BLaER1 treated with 17β-estradiol and CSF1 and Interleukin-3, amounts not matched to agents 10 nM and 100 nM (cell line): Measurements from ENCODE around the gene SORL1.

Experiments
- H3K27ac ChIP-seq, 11 experiments: shearing (Covaris generic); formaldehyde crosslinking; 2 replicates each; pipeline ENCODE4 v1.8.1; 2022
- H3K27me3 ChIP-seq, 11 experiments: shearing (Covaris generic); formaldehyde crosslinking; 2 replicates each; pipeline ENCODE4 v1.8.1; 2022
- H3K36me3 ChIP-seq, 11 experiments: shearing (Covaris generic); formaldehyde crosslinking; 2 replicates each; pipeline ENCODE4 v1.8.1; 2022
- H3K4me1 ChIP-seq, 10 experiments: shearing (Covaris generic); formaldehyde crosslinking; 2 replicates each; pipeline ENCODE4 v1.8.1; 2022
- H3K4me2 ChIP-seq, 11 experiments: shearing (Covaris generic); formaldehyde crosslinking; 2 replicates each; pipeline ENCODE4 v1.8.1; 2022
- H3K4me3 ChIP-seq, 10 experiments: shearing (Covaris generic); formaldehyde crosslinking; 2 replicates each; pipeline ENCODE4 v1.8.1; 2022
- H3K9ac ChIP-seq, 11 experiments: shearing (Covaris generic); formaldehyde crosslinking; 2 replicates each; pipeline ENCODE4 v1.8.1; 2022
- H3K9me3 ChIP-seq, 11 experiments: shearing (Covaris generic); formaldehyde crosslinking; replicated peaks in 1 of 11; 2 replicates each; pipeline ENCODE4 v1.8.1; 2022
- H4K20me1 ChIP-seq, 11 experiments: shearing (Covaris generic); formaldehyde crosslinking; 2 replicates each; pipeline ENCODE4 v1.8.1; 2022
- Cebpa-rat ChIP-seq, 11 experiments: shearing (Covaris generic); IDR thresholded peaks; 2 replicates each; pipeline ENCODE4 v1.8.1; 2022

SORL1 gene

DNA sequence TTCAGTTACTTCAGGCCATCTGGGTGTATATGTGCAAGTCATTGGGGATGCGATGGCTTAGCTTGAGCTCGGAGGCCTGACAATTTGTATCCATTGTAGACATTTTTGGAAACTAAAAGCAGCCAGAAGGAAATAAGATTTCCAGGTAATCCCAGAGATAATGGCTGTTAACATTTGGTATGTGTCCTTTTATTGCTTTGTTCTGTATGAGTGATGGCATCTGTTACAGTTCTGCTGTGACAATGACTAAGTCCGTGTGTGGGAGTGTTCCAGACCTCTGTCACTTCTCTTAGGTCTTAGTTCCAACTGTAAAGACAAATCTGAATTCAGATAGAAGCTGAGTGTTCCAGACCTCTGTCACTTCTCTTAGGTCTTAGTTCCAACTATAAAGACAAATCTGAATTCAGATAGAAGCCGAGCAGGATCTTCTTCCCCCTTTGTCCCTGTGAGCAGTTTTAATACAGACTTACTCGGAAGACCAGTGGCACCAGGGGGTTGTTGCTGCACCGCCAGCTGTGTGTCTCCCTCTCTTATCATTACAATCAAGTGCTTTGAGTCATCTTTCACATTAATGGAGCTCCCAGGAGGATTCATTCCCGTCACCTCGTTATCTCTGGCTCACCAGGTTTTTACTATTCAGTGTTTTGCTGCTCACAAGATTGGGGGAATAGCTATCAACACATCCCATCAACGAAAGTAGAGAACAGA is 191.5 kb downstream of the SORL1 start:
- Histone ChIP-seq H3K4me3 (no peak overlapping the region), H3K9me3 (no peaks in the 10 kb centered on the region), H3K4me1 (no peaks in the 10 kb centered on the region), H3K27me3 (no peaks in the 10 kb centered on the region), H3K9ac (no peak overlapping the region), H4K20me1 (no peaks in the 10 kb centered on the region), H3K27ac (no peak overlapping the region), H3K4me2 (no peak overlapping the region), H3K36me3 (no peaks in the 10 kb centered on the region)
- TF ChIP-seq Cebpa-rat (IDR thresholded peaks at IDR 0.05): no peak

DNA sequence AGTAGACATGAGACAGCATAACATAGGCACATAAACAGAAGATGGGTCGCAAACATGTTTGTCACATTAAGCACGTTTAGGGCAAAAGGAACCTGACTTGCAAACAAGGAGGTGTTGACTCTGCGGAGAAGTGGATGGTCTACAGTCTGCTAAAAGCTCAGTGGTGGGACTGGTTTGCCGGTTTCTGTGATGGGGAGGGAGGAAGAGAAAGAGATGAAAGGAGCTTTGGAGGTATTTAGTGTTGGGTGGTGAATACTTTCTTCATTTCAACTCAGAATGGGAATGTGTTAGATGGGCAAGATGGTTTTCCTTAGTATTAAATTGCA is 192.0 kb downstream of the SORL1 start:
- no peak overlapping the region for H3K9ac ChIP-seq
- H3K4me3 ChIP-seq: no peak overlapping the region
- no peaks in the 10 kb centered on the region for H3K36me3 ChIP-seq
- no peak overlapping the region for H3K4me2 ChIP-seq
- no peak overlapping the region for H3K27ac ChIP-seq
- H3K27me3 ChIP-seq: no peaks in the 10 kb centered on the region
- H3K4me1 ChIP-seq: no peaks in the 10 kb centered on the region
- TF ChIP-seq Cebpa-rat (IDR thresholded peaks at IDR 0.05): no peak
- no peaks in the 10 kb centered on the region for H3K9me3 ChIP-seq
- no peaks in the 10 kb centered on the region for H4K20me1 ChIP-seq

DNA sequence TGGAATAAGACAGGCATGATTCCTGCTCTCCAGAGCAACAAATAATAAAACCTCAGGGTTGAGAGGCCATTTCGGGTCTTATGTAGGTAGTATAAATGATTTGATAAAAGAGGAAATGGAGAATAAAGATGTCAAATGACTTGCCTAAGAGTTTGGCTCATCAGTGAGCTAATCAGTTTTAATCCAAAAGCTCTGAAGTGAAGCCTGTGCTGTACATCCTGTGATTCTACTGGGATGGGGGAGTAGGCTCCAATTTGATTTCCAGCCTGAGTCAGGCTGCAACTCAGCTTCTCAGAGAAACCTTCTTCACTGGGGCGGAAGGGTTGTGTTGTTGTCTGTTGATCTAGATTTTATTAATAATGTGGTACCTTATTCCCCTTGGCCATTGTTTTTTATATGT is 192.9 kb downstream of the SORL1 start:
- TF ChIP-seq Cebpa-rat (IDR thresholded peaks at IDR 0.05): no peak
- no peaks in the 10 kb centered on the region for H3K36me3 ChIP-seq
- H3K27me3 ChIP-seq: no peaks in the 10 kb centered on the region
- no peak overlapping the region for H3K4me2 ChIP-seq
- H3K4me3 ChIP-seq: no peak overlapping the region
- no peaks in the 10 kb centered on the region for H4K20me1 ChIP-seq
- H3K9ac ChIP-seq: no peak overlapping the region
- H3K9me3 ChIP-seq: no peaks in the 10 kb centered on the region
- H3K27ac ChIP-seq: no peak overlapping the region
- H3K4me1 ChIP-seq: no peaks in the 10 kb centered on the region

DNA sequence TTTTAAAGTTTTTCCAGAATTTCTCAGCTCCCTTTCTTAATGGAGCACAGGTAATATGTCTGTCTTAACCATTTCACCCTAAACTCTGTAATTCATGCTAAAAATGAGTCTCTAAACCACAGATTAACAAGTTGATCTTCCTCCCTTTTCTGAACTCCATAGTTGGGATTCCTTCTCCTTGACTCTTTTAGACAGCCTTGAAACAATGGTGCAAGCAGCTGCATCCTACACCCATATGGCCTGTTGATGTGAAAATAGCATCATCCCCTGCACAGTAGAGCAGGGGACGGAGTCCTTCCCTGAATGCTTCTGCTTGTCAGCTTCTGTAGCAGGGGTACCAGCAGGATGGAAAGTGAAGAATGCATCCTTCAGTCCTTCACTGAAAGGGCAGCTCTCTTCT is 193.5 kb downstream of the SORL1 start:
- Histone ChIP-seq H3K9ac (no peak overlapping the region), H3K36me3 (no peaks in the 10 kb centered on the region), H4K20me1 (no peaks in the 10 kb centered on the region), H3K9me3 (no peaks in the 10 kb centered on the region), H3K4me2 (no peak overlapping the region), H3K4me1 (no peaks in the 10 kb centered on the region), H3K27me3 (no peaks in the 10 kb centered on the region), H3K27ac (no peak overlapping the region), H3K4me3 (no peak overlapping the region)
- TF ChIP-seq Cebpa-rat (IDR thresholded peaks at IDR 0.05): no peak

DNA sequence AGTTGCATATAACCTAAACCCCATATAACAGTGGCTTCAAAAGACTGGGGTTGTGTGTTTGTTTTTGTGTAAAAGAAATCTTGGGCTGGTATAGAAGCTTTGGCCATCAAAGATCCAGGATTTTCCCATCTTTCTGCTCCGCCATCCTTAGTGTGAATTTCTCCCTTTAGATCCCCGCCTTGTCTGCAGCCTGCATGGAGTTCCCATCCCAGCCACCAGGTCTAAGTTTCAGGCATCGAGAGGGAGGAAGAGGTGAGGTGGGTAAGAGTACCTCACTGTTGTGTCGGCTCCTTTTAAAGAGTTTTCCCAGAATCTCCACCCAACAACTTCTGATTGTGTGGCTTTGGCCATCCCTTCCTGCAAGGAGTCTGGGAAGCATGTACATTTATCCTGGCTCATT is 196.2 kb downstream of the SORL1 start:
- H3K27ac ChIP-seq: no peak overlapping the region
- H3K9me3 ChIP-seq: no peaks in the 10 kb centered on the region
- no peak overlapping the region for H3K4me2 ChIP-seq
- H3K4me1 ChIP-seq: no peaks in the 10 kb centered on the region
- no peak overlapping the region for H3K4me3 ChIP-seq
- H3K9ac ChIP-seq: no peak overlapping the region
- no peaks in the 10 kb centered on the region for H4K20me1 ChIP-seq
- no peaks in the 10 kb centered on the region for H3K27me3 ChIP-seq
- no peak for TF ChIP-seq Cebpa-rat (IDR thresholded peaks at IDR 0.05)
- no peaks in the 10 kb centered on the region for H3K36me3 ChIP-seq

DNA sequence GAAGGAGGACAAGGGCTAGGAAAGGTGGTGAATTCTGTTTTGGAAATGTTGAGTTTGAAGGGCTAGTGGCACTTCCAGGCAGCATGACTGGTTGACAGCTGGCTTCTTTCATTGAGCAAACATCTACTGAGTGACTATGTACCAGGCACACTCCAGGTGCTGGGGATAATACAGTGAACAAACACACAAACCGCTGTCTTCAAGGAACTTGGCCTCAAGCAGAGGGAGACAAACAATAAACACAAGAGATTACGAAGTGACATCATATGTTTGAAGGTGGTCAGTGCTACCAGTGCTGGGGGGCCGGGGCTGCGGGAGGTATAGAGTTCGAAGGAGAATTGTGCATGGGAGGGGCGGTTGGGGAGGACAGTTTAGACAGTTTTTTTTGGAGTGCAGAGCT is 197.7 kb downstream of the SORL1 start:
- no peak overlapping the region for H3K27ac ChIP-seq
- no peaks in the 10 kb centered on the region for H3K9me3 ChIP-seq
- H3K4me3 ChIP-seq: no peak overlapping the region
- H3K36me3 ChIP-seq: no peaks in the 10 kb centered on the region
- H3K4me1 ChIP-seq: peaks cover 0 to under 1% (median 0%) of the 10 kb centered on the region in 10 experiments; a peak in 2 of 20 replicates
- no peak for TF ChIP-seq Cebpa-rat (IDR thresholded peaks at IDR 0.05)
- no peak overlapping the region for H3K9ac ChIP-seq
- H3K27me3 ChIP-seq: no peaks in the 10 kb centered on the region
- H3K4me2 ChIP-seq: no peak overlapping the region
- no peaks in the 10 kb centered on the region for H4K20me1 ChIP-seq

DNA sequence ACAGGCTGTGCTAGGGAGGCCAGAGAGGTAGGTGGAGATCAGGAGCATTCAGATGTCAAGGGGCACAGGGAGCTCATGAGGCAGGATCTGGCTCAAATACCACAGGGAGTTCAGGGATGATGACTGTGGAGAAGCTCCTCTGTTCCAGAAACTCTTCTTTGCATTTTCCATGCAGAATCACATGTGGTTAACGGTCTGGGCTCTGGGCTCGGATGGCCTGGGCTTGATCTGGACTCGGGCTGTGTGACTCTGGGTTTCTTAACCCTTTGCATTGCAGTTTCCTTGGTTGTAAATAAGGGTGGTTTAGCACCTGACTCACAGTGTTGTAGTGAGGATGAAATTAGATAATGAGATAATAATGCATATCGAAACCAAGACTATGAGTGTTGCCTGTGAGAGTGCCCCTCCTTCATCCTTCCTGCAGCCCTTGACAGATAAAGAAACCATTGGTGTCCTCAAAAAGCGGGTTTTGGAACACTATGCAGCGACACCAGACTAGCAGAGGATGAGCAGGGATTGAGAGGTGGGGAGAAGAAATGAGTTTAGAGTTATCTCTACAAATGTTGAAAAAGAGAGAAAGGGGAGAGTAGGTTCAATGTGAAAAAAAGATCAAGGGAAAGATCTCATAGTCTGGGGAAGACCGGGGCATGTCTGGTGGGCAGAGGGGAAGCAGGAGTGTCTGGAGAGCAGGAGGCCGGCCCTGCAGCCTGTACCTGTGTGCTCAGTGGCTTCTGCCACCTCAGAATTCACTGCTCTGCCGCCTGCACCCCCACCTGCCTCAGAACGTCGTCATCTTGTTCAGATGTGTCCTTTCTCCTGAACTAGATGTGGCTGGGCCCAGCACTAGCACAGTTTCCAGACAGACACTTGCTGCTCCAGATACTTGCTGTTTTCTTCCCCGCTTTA is 198.5 kb downstream of the SORL1 start:
- Histone ChIP-seq H3K9me3 (no peaks in the 10 kb centered on the region), H3K4me1 (peaks cover 0 to 7% (median 5%) of the 10 kb centered on the region in 10 experiments; a peak in 10 of 20 replicates), H3K27ac (no peak overlapping the region), H3K4me2 (no peak overlapping the region), H4K20me1 (no peaks in the 10 kb centered on the region), H3K27me3 (no peaks in the 10 kb centered on the region), H3K9ac (no peak overlapping the region), H3K36me3 (no peaks in the 10 kb centered on the region), H3K4me3 (no peak overlapping the region)
- TF ChIP-seq Cebpa-rat (IDR thresholded peaks at IDR 0.05): no peak

DNA sequence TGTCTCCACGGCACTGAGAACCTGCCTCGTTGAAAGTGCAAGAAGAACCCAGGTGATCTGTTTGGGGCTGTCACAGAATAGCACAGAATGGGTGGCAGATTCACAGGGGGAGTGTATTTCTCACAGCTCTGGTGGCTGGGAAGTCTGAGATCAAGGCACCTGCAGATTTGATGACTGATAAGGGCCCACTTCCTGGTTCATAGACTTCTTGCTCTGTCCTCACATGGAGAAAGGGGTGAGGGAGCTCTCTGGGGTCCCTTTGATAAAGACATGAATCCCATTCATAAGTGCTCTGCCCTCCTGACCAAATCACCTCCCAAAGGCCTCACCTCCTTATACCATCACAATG is 199.1 kb downstream of the SORL1 start:
- Histone ChIP-seq H3K4me3 (no peak overlapping the region), H3K4me1 (peaks cover 2 to 8% (median 6%) of the 10 kb centered on the region in 10 experiments; a peak in 11 of 20 replicates), H3K9ac (no peak overlapping the region), H3K4me2 (no peak overlapping the region), H4K20me1 (no peaks in the 10 kb centered on the region), H3K27ac (no peak overlapping the region), H3K9me3 (no peaks in the 10 kb centered on the region), H3K36me3 (no peaks in the 10 kb centered on the region), H3K27me3 (no peaks in the 10 kb centered on the region)
- no peak for TF ChIP-seq Cebpa-rat (IDR thresholded peaks at IDR 0.05)

DNA sequence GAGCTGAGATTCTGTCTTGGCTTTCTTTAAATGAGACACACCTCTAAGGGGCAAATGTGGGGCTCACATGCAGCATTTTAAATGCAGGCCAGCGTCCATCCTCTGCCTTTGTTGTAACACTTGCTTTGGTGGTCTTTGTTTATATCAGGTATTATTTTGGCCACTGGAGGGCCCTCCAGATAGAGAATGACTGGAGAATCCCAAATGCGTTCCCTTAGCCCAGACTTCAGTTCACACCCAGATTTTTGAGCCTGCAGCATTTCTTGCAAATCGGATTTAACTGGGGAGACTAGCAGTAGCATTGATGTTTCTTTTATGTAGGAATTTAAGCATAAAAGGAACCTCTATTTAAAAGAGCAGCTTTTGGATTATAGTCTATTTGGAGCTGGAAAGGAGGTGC is 200.9 kb downstream of the SORL1 start:
- Histone ChIP-seq H4K20me1 (no peaks in the 10 kb centered on the region), H3K27ac (no peak overlapping the region), H3K4me2 (no peak overlapping the region), H3K4me3 (no peak overlapping the region), H3K9me3 (no peaks in the 10 kb centered on the region), H3K9ac (no peak overlapping the region), H3K4me1 (peaks cover 4 to 10% (median 6%) of the 10 kb centered on the region in 10 experiments; a peak in 11 of 20 replicates), H3K36me3 (no peaks in the 10 kb centered on the region), H3K27me3 (no peaks in the 10 kb centered on the region)
- TF ChIP-seq Cebpa-rat (IDR thresholded peaks at IDR 0.05): no peak
